ENCODE data around the gene GIT1.

GIT1 gene

GRCh38 chr17:29589524-29590410 lies at the start of gene GIT1:
GIT1 (minus strand) TSS chr17:29589648; CDS start chr17:29589378, 270 bp downstream.
- DNase-seq = peak; percentile 23

DNA sequence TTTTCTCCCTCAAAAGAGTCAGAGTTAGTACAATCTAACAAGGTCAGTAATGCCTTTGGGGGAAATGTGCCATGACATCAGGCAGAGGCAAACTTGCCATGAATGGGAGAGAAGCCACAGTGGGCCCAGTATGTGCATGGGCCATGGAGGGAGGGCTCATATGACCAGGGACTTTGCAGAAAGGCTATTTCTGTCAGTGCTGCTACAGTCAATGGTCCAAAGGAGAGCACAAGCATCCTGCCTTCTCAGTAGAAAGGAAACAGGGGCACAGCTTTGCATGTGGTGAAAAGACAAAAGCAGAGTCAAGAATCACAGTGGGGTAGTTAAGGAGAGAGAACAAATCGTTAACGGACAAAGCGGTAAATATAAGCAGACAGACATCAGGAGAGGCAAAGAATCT lies 44.4 kb upstream of the GIT1 start:
- no peak for DNase-seq

GRCh38 chr17:29630630-29631193 lies 41.3 kb upstream of the GIT1 start:
- DNase-seq = no peak

GRCh38 chr17:29629839-29630238 lies 40.4 kb upstream of the GIT1 start:
- DNase-seq = no peak

GRCh38 chr17:29628644-29629043 lies 39.2 kb upstream of the GIT1 start:
- no peak for DNase-seq

DNA sequence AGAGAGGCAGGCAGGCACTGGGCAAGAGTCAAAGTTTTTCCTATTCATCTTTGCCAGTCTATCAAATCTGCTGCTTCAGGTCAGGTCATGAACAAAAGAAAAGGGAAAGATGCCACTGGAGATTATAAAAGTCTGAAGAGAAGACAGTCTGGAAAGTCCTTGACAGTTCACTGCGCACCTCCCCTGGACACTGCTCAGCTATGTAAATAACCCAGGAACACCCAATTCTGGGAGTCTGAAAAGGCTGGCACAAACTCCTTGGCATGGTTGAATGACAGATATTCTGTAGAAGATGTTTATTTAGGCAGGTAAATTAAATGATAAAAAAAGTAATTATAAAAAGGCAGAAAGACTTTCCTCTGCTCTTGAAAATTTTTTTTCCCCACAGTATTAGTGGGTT lies 38.5 kb upstream of the GIT1 start:
- no peak for DNase-seq

DNA sequence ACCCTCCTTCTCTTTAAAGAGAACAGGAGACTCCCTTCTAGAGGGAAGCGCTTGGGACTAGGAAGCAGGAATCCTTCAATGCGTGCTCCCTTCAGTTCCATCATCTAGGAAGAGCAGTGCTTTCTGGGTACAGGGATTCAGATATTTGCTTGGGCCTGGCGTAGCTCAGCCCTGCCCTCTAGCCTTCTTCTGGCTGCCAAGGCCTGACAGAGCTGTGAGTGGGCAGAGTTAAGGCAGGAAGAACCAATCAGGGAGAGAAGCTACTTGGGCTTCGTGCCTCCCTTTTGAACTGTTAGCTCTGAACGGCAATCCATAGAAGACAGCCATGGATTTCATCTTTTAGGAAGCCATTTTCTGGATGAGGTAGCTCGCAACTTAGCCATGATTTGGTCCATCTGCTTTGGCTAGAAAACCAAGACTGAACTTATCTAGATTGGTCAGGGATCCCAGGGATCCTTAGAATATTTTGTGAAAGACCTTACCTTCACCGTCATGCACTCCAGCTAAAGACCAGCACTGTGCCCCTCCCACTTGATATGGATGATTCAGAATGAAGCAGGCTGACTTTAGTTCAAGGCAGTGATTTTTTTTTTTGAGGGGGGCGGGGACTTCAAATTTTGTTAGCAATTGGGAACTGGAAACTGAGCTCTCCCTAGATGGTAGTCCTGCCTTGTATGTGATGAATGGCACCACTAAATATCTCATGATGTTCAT lies 35.7 kb upstream of the GIT1 start:
- no peak for DNase-seq

DNA sequence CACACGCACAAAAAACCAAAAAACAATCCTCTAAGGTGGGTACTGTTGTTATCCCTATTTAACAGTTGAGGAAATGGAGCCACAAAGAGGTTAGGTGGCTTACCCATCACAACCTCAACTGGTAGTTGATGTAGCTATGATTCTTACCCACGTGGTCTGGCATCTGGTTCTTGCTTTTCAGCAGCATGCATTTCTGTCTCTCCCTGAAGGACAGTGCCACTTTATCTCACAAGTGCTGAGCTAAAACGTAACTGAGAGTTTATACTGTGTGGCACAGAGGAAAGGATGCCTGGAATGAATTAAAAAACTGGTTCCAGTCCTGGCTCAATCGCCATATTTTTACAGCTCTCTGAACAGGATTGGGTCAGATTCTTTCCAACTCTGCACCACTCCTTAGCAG lies 35.1 kb upstream of the GIT1 start:
- DNase-seq = no peak

GRCh38 chr17:29623283-29623647 lies 33.8 kb upstream of the GIT1 start:
- DNase-seq = no peak

- peak; percentile 29 for DNase-seq
Measured at GRCh38 chr17:29622337-29623282, 33.2 kb upstream of the GIT1 start, which contains the start of gene CORO6. CORO6 (minus strand) TSS chr17:29622912; CDS start chr17:29621421, 1,491 bp downstream.

DNA sequence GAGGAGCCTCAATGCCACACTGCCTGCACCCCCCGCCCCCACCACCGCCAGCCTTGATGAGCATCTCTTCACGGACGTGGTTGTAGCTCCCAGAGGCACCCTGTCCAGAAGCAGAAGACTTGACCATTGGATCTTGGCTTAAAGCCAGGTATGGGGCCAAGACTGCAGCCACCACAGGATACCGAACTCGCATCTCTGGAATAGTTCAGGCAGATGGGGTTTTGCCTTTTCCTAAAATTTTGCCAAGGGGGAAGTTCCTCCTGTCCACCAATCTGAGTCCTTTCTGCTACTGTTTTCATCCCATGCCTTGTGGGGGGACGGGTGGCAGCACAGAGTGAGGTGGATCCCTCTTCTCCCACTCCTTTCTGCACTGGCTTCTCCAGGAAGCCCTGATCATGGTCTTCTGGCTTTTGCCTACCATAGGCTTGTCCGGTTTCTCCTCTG lies 32.3 kb upstream of the GIT1 start:
- no peak for DNase-seq

DNA sequence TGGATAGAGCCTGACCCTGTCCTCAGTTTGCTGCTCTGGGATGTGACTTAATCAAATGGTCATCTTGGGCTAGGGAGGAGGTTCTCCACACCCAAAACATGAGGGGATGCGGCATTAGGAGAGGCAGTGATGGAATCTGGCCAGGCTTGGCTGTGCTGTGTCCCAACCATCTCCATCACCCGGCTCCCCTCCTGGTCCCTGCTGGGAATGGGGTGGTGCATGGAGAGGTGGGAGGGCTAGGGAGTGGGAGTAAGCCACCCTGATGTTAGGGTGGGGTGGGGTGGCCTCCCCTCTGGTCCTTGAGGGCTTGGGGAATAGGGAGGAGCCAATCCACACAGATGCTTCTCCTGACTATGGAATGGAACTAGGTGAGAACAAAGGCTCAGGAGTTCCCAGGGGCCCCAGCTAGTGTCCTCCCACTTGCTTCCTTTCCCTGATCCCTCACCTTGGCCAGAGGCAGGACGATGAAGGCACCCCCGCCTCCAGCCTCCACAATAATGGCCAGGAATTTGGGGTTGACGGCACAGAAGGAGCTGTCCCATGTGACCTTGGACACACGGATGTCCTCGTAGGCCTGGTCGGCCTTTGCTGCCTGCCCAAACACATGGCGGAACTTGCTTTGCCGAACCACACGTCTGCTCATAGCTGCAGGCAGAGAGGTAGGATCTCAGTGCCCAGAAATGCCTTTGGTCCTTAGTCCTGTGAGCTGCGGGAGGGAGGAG lies 31.5 kb upstream of the GIT1 start:
- DNase-seq = no peak

DNA sequence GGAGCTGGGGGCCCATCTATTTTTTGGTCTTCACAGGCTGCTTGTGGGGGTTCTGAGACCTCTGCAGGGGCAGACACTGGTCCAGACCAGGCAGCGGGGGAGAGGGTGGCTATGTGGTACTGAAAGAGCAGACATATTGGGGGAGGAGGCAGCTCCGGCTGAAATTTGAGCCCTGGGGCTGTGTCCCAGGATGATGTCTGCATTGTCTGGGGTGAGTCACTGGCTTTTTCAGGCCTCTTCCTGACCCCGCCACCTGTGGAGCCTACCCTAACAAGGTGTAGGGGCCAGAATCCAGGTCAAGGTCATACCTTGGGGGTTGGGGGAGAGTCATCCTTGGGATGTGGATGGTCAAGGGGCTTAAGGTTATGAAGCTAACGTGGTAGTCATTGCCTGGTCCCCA lies 30.8 kb upstream of the GIT1 start:
- DNase-seq = no peak

- no peak for DNase-seq
Measured at GRCh38 chr17:29619251-29619650, 29.8 kb upstream of the GIT1 start.

DNA sequence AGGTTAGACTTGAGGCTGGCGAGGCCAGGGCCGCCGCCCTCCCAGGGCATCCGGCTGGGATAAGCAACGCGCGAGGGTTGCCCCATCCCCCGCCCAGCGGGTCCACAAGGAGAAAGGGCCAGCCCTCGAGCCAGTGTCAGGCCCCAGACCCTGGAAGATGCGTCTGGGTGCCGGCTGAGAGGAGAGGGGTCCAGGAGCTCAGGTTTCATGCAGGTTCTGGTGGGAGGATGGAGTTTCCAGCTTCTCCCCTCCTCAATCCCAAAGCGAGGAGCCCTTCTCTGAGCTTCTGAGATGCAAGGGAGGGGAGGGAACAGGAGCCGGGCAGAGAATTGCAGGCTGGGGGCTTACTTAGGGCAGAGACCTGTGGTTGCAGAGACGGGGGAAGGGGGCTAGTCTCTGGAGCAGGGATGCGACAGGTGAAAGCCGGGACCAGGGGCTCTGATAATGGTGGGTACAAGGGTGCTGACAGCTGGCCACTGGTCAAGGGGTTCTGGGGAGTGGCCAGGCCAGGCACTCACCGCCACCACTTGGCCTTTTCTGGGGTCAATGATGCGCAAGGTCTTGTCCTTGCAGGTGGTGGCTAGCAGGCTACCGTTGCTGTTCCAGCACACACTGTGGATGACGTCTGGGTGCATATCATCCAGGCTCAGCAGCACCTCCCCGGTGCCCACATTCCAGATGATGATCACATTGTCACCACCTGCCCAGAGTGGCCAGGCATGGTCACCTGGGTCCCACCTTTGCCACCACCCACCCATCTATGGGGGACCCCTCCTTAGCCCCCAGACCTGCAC lies 29.0 kb upstream of the GIT1 start:
- DNase-seq = no peak

DNA sequence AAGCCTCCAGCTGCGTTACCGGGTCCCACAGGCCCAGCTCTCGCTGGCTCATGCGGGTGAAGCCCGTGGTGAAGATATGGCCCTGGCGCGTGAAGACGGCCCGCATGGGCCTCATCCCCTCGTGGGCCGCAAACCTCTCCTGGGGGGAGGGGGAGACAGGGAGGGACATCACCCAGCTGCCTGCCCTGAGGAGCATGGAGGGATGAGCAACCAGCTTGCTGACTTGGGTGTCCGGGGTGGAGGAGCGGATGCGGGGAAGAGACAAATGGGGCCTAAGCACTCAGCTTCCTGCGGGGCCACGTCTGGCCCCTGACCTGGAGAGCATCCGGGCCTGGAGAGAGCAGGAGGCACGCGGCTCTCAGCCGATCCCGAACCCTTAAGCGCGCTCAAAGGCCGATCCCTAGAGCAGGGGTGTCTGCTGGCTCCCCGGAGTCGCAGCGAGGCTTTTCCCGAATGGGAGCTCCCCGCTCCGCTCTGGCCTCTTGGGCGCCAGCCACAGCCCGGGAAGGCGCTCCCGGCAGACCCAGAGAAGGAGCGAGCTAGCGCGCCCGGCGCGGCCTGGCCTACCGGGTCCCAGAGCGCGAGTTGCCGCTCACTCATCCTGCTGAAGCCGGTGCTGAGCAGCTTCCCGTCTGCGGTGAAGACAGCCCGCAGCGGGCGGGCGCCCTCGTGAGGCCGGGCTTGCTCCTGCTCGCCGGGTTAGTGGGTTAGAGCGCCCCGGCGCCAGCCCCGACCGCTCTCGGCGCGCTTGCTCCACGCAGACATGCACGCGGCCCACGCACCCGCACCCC lies 28.2 kb upstream of the GIT1 start:
- no peak for DNase-seq

DNA sequence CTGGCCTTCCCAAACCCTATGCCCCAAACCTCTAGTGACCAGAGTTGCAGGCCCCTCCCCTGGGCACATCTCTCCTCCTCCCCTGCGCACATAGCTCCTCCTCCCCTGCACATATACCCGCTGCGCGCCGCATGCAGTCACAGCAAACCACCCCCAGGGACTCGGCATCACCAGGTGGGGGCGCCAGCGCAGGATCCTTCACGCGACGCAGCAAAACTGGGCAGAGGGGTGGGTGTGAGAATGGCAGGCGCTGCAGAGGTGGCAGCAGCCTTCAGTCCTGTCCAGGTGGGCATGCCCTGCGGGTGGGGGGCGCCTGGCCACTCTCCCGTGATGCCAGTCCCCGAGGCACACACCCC lies 27.7 kb upstream of the GIT1 start:
- DNase-seq = no peak

GRCh38 chr17:29616300-29617048 lies 27.0 kb upstream of the GIT1 start:
- DNase-seq = no peak

DNA sequence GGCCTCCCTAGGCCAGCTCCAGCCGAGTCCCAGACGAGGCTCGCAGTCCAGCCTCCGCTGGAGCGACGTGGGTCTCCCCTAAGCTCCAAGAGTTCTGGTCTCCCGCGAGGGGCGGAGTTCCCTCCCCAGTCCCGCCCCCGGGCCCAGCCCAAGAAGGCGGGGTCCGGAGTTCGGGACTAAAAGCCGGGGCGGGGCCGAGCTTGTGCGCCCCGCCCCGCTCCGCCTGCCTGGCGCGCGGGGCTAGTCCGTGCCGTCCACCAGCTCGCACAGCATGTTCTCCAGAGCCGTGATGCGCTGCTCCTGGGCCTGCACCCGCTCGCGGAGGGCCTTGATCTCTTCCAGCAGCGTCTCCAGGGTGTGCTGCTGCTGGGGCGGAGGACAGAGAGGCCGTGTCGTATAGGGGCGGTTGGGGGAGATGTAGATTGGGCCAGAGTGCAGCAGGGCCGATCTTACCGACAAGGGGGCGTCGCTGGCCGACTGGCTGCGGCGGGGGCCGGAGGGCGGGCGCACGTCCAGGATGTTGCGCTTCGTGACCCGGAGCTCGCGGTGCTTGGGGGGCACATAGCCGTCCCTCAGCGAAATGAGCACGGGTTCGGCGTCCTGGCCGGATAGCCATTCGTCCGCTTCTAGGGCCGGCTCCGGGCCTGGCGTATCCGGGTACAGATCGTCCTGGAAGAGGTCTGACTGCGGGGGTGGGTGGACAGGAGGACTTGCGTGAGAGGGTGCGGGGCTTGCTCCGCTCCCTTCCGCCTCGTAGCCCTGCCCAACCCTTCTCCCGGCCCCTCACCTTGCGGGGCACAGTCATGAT lies 26.2 kb upstream of the GIT1 start:
- DNase-seq = no peak
